ENCODE data around the gene C9orf43. TPM values are rescaled to one million over a fixed set of nuclear protein-coding genes. Genes with fewer than 3 reads are reported as not detected.

The C9orf43 gene
- total RNA-seq, 1 donor from 2014 or later: 0.35 TPM

DNA sequence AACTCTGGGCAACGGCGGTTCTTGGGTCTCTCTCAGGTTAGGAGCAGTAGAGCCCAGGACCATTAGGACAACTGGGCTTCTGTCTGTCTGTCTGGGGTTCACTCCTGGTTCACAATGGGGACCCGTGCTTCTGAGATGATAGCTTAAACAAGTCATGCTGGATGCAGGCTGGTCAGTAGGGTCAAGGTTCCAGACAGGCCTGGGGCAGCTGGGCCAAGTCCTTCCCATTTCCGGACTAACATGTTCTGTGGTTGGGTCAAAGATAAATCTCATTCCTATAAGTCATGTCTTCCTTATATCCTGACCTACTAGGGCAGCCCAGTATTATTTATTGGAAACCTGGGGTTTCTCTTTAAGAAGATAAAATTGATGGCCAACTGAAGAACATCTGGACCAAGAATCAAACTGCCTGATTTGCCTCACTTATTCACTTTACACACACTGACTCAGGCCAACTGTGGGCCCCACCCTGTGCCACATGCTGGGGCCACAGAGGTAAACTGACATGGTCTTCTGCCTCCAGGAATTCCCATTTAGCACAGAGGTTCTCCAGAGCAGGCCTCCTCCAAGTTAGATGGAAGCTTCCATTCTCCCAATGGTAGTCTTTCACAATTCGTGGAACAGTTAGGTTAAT lies 42.1 kb upstream of the C9orf43 start:
- ATAC-seq (no peak), DNase-seq (no peak)
- Histone ChIP-seq H3K4me1 (no peaks in the 10 kb centered on the region), H3K36me3 (no peaks in the 10 kb centered on the region), H3K4me3 (no peak overlapping the region), H3K27ac (no peak overlapping the region), H3K9me3 (no peaks in the 10 kb centered on the region), H3K27me3 (ENCODE audit: low read depth) (no peaks in the 10 kb centered on the region)
- intact Hi-C loops (cut with DNase I): no loop called here
- TF ChIP-seq, protein P1, sequence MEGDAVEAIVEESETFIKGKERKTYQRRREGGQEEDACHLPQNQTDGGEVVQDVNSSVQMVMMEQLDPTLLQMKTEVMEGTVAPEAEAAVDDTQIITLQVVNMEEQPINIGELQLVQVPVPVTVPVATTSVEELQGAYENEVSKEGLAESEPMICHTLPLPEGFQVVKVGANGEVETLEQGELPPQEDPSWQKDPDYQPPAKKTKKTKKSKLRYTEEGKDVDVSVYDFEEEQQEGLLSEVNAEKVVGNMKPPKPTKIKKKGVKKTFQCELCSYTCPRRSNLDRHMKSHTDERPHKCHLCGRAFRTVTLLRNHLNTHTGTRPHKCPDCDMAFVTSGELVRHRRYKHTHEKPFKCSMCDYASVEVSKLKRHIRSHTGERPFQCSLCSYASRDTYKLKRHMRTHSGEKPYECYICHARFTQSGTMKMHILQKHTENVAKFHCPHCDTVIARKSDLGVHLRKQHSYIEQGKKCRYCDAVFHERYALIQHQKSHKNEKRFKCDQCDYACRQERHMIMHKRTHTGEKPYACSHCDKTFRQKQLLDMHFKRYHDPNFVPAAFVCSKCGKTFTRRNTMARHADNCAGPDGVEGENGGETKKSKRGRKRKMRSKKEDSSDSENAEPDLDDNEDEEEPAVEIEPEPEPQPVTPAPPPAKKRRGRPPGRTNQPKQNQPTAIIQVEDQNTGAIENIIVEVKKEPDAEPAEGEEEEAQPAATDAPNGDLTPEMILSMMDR (IDR thresholded peaks at IDR 0.05): no peak

- no peaks in the 10 kb centered on the region for H3K27me3 ChIP-seq (ENCODE audit: low read depth)
- no peaks in the 10 kb centered on the region for H3K4me1 ChIP-seq
- H3K9me3 ChIP-seq: no peaks in the 10 kb centered on the region
- intact Hi-C loops (cut with DNase I): no loop called here
- TF ChIP-seq, protein P1 (IDR thresholded peaks at IDR 0.05): no peak
- peaks cover 6% of the 10 kb centered on the region for H3K36me3 ChIP-seq
- ATAC-seq: no peak
- H3K4me3 ChIP-seq: no peak overlapping the region
- DNase-seq: no peak
- no peak overlapping the region for H3K27ac ChIP-seq
These were observed 41.3 kb upstream of the C9orf43 start for GRCh38 chr9:113368982-113369854.

DNA sequence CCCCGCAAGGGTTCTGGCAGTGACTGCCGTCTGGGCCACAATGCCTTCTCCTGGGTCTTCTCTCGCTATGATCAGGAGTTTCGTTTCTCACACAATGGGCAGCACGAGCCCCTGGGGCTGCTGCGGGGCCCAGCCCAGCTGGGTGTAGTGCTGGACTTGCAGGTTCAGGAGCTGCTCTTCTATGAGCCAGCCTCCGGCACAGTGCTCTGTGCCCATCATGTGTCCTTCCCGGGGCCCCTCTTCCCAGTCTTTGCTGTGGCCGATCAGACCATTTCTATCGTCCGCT lies 40.7 kb upstream of the C9orf43 start:
- TF ChIP-seq, protein P1 (IDR thresholded peaks at IDR 0.05): no peak
- H3K27me3 ChIP-seq (ENCODE audit: low read depth): no peaks in the 10 kb centered on the region
- intact Hi-C loops (cut with DNase I): no loop called here
- no peak overlapping the region for H3K27ac ChIP-seq
- H3K4me1 ChIP-seq: no peaks in the 10 kb centered on the region
- peaks cover 9% of the 10 kb centered on the region for H3K36me3 ChIP-seq
- no peak for ATAC-seq
- no peak for DNase-seq
- H3K9me3 ChIP-seq: no peaks in the 10 kb centered on the region
- H3K4me3 ChIP-seq: no peak overlapping the region

GRCh38 chr9:113370806-113371325 lies 39.7 kb upstream of the C9orf43 start:
- Histone ChIP-seq H3K36me3 (peaks cover 9% of the 10 kb centered on the region), H3K27ac (no peak overlapping the region), H3K4me1 (no peaks in the 10 kb centered on the region), H3K9me3 (no peaks in the 10 kb centered on the region), H3K27me3 (ENCODE audit: low read depth) (no peaks in the 10 kb centered on the region), H3K4me3 (no peak overlapping the region)
- DNase-seq: no peak
- no peak for ATAC-seq
- intact Hi-C loops (cut with DNase I): no loop called here
- TF ChIP-seq, protein P1 (IDR thresholded peaks at IDR 0.05): no peak

GRCh38 chr9:113372059-113372458 lies 38.5 kb upstream of the C9orf43 start:
- no peak for ATAC-seq
- H3K4me1 ChIP-seq: no peaks in the 10 kb centered on the region
- no peaks in the 10 kb centered on the region for H3K27me3 ChIP-seq (ENCODE audit: low read depth)
- H3K36me3 ChIP-seq: peaks cover 9% of the 10 kb centered on the region
- no peaks in the 10 kb centered on the region for H3K9me3 ChIP-seq
- TF ChIP-seq, protein P1 (IDR thresholded peaks at IDR 0.05): no peak
- H3K4me3 ChIP-seq: no peak overlapping the region
- H3K27ac ChIP-seq: no peak overlapping the region
- no peak for DNase-seq
- intact Hi-C loops (cut with DNase I): no loop called here

All from lower lobe of right lung (tissue), 2 donors.